GM19328 (cell line): ENCODE data around the gene ZNF562.
"Not testable (repeated sequence)": the region's sequence is repeated elsewhere in the genome, so short reads cannot be mapped to it uniquely, and the experiment has no call there.

Source experiments
- ATAC-seq: cut with Tn5 transposase; IDR thresholded peaks from one replicate; pipeline ENCODE4 v1.9.1; 2021; ENCODE audit warnings: mild to moderate bottlenecking, moderate library complexity; ENCODE audit not compliant: unreplicated experiment

ZNF562 gene

DNA sequence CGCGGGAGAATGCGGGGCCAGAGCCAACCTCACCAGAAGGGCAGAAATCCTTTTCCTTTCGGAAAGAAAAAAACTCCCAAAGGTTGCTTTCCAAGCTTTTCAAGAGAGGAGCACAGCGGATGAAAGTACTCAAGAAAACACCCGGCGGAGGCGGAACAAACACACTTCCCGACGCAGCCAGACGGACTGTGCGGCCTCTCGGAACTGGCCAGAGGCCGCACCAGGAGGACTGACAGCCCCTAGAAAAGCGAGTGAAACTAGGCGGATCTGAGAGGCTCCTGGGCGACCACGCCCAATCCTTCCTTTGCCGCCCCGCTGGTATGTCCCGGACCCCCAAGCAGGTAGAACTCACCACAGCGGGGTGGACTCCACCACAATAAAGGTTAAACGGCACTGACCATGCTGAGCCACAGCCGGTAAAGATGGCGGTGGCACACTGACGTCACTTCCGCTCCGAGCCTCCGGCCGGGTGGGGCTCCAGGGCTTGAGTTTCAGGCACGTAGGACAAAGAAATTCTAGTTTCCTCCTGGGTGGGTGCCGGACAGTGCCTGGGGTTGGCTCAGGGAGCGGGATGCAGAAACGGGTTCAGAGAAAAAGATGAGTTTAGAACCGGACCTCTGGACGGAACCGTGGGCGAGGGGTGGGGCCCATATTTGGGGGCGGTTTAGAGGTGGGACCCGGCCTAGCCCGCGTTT lies at the start of gene ZNF562:
Gene ZNF562 (minus strand): TSS at position 438 of the 695 bp plus-strand sequence. CDS start 14,356 bp downstream, outside the sequence.
- no peak for ATAC-seq

DNA sequence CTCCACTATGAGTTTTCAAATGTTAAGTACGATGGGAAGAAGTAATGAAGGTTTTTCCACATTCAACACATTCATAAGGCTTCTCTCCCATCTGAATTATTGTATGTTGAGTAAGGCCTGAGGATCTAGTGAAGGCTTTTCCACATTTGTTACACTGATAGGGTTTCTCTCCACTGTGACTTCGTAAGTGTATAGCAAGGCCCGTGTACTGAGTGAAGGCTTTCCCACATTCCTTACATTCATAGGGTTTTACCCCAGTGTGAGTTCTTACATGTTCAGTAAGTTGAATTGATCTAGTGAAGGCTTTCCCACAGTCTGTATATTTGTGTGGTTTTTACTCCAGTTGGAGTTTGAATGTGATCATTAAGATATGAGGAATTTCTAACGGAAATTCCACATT lies 49.3 kb upstream of the ZNF562 start:
- ATAC-seq = no peak

DNA sequence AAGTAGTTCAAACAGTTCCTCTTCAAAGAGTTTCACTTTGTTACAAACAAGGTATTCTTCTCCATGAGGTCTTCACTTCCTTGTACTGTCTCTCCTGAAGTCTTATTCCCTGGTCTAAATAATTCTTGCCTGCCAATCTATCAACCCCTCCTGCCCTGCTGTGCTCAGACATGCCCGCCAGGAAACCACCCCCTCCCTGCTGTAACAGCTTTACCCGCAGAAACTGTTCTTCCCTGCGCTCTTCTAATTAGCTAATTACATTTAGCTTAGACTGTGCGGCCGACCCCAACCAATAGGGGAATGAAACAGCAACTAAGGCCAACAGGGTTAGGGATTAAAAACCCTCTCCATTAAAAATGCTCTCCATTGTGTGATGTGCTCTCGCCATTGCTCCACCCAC lies 47.0 kb upstream of the ZNF562 start:
- no peak for ATAC-seq

DNA sequence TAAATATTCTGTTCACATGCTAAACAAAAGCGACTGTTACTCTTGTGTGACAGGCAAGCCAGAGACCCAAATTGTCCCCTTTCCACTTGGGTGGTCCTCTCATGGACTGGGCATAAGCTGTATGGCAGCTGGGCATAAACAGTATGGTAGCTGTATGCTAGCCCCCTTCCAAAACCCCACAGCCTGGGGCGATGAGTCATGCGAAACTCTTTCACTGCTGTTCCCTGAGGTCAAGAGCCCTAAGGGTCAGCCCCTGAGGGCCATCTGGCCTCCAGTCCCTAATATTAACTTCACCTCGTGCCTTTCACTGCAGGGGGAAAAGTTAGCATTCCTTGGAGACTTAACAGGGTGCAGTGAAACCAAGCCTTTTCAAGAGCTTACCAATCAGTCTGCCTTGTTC lies 45.6 kb upstream of the ZNF562 start:
- no peak for ATAC-seq

GRCh38 chr19:9711815-9712214 lies 36.9 kb upstream of the ZNF562 start:
- ATAC-seq = no peak

DNA sequence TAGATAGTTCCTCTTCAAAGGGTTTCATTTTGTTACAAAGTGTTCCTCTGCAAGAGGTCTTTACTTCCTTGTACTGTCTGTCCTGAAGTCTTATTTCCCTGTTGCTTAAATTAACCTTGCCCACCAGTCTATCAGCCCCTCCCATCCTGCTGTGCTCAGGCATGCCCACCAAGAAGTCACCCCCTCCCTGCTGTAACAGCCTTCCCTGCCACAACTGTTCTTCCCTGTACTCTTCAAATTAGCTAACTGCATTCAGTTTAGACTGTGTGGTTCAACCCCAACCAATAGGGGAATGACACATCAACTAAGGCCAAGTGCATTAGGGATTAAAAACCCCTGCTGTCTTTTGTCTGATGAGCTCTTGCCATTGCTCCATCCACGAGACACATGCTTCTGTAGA lies 34.4 kb upstream of the ZNF562 start:
- ATAC-seq = no peak

DNA sequence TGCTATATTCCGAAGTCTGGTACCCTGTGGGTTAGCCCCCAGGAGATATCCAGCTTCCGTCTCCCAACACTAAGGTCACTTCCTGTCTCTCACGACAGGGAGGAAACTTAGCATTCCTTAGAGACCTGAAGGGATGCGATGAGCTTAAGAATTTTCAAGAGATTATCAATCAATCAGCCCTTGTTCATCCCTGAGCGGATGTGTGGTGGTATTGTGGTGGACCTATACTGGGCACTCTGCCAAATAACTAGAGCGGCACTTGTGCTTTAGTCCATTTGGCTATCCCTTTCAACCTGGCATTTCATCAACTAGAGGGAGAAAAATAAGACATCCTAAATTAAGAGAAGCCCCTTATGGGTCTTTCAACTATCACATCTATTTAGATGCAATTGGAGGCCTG lies 30.9 kb upstream of the ZNF562 start:
- ATAC-seq = no peak

- ATAC-seq = no peak
Measured at GRCh38 chr19:9702186-9702585, 27.3 kb upstream of the ZNF562 start.

DNA sequence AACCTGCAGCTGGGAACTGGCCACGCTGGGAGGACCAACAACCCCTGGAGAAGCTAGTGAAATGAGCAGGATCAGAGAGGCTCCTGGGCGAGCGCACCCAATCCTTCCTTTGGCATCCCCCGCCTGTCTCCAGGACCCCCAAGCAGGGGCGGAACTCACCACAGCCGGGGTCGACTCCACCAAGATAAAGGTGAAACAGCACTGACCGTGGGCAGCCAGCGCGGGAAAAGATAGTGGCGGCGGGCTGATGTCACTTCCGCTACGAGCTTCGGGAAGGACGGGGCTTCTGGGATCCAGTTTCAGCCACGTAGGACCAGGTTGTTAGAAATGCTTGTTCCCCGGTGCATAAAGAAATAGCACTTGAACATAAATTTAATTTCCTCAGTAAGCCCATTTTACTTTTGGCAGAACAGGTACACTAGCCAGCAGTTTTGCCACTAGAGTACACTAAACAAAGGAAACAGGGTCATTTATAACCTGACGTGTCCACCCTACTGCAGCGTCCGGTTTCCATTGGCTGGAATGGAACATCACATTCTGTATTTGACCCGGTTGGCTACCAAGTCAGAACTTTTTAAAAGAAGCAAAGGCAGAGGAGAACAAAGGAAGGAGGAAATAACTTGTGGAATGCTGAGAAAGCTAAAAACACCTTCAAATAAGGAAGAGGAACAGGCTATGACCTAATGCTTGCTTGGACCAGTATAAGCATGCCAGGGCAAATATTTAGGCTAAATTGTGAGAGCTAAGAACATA lies 25.5 kb upstream of the ZNF562 start:
- no peak for ATAC-seq

GRCh38 chr19:9690301-9690700 lies 15.4 kb upstream of the ZNF562 start:
- not testable (repeated sequence) for ATAC-seq

DNA sequence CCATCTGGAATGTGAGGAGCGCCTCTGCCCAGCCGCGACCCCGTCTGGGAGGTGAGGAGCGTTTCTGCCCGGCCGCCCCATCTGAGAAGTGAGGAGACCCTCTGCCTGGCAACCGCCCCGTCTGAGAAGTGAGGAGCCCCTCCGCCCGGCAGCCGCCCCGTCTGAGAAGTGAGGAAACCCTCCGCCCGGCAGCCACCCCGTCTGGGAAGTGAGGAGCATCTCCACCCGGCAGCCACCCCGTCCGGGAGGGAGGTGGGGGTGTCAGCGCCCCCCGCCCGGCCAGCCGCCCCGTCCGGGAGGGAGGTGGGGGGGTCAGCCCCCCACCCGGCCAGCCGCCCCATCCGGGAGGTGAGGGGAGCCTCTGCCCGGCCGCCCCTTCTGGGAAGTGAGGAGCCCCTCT lies 5.1 kb upstream of the ZNF562 start:
- not testable (repeated sequence) for ATAC-seq

- not testable (repeated sequence) for ATAC-seq
Measured at GRCh38 chr19:9675358-9675901, 530 bp upstream of the ZNF562 start.

- ATAC-seq = no peak
Measured at GRCh38 chr19:9673912-9674662, 813 bp downstream of the ZNF562 start.

DNA sequence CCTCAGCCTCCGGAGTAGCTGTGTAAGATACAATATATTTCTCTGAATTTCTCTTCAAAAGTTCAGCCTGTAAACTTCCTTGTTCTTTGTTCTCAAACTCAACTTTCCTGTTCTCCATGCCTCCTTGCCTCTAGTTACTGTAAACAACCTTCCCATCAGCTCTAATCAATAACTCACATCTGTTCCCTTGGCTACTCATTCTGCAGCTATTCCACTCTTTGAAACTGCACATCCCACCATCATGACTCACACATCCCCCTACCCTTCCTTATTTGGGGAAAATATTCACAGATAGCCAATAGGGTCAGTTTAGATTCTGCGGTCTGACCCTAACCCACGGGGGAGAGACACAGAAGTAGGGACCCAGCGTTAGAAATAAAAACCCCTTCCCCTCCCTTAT lies 2.0 kb downstream of the ZNF562 start:
- ATAC-seq = no peak

DNA sequence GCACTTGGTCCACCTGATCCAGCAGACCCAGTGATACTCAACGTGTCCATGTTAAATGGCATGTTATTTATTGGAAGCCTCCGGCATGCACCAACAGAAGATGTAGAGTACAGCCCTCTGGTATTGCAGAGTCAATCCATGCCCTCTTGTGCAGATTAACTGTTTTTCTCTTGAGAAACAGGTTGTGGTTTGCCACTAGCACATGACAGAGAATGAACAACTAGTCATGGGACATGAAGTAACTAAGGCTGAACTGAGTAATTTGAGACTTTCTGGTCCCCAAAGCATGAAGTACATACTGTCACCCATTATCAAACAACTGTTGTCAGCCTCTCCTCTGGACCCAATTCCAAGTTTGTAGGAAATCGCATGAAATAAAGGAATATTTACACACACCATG lies 3.2 kb downstream of the ZNF562 start:
- ATAC-seq = no peak

DNA sequence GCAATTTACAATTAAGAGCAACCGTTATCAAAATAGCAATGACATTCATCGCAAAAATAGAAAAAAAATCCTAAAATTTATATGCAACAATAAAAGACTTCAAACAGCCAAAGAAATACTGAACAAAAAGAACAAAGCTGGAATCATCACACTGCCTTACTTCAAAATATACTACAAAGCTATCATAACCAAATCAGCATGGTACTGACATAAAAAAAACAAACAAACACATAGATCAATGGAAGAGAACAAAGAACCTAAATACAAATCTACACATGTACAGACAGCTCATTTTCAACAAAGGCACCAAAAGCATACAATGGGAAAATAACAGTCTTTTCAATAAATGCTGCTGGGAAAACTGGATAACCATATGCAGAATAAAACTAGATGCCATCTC lies 6.4 kb downstream of the ZNF562 start:
- ATAC-seq = no peak

DNA sequence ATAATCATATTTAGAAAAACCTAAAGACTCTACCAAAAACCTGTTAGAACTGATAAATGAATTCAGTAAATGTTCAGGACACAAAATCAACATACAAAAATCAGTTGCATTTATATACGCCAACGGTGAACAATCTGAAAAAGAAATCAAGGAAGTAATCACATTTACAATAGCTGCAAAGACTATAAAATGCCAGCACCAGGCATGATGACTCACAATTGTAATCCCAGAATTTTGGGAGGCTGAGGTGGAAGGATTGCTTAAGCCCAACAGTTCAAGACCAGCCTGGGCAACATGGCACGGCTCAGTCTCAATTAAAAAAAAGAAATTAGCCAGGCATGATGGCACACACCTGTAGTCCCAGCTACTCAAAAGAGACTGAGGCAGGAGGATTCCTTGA lies 7.0 kb downstream of the ZNF562 start:
- ATAC-seq = no peak

DNA sequence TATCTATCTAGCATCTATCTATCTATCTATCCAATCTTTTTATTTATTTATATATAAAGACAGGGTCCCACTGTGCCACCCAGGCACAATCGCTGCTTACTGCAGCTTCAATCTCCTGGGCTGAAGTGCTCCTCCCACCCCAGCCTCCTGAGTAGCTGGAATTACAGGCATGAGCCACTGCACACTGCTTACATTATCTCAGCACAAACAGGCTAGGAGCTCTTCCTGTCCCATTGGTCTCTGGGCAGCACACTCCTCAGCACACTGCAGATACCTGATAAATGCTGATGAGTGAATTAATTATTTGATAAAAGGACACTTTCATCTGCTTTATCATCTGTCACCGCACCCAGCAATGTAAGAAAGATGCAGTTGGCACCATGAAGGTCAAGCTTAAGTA lies 16.1 kb downstream of the ZNF562 start:
- no peak for ATAC-seq

GRCh38 chr19:9653066-9653555 lies 21.8 kb downstream of the ZNF562 start:
- not testable (repeated sequence) for ATAC-seq

DNA sequence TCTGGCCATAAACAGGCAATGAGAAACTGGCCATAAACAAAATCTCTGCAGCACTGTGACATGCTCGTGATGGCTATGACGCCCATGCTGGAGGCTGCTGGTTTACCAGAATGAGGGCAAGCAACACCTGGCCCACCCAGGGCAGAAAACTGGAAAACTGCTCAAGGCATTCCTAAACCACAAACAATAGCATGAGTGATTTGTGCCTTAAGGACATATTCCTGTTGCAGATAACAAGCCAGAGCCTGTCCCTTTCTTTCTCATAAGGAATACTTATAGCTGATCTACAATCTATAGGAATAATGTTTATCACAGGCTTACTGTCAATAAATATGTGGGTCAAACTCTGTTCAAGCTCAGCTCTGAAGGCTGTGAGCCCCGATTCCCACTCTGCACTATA lies 23.4 kb downstream of the ZNF562 start:
- ATAC-seq = not testable (repeated sequence)

DNA sequence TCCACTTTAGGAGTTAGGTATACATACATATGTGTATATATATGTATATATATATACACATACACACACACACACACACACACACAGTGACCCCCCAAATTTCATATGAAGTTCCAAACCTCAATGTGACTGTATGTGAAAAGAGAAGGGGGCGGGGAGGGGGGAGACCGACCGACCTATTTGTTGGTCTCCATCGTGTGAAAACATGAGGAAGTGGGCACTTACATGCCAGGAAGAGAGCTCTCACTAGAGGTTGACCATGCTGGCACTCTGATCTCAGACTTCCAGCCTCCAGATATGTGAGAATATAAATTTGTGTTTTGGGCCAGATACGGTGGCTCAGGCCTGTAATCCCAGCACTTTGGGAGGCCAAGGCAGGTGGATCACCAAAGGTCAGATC lies 24.6 kb downstream of the ZNF562 start:
- no peak for ATAC-seq
